HG02973 (cell line): Measurements from ENCODE around the gene RHEX.

Source experiments
- ATAC-seq: cut with Tn5 transposase; IDR thresholded peaks from one replicate; pipeline ENCODE4 v1.9.1; 2021; ENCODE audit warnings: moderate library complexity; ENCODE audit not compliant: unreplicated experiment

The RHEX gene

GRCh38 chr1:206083750-206084149 lies 30.8 kb downstream of the RHEX start:
- ATAC-seq: no peak

GRCh38 chr1:206087091-206087490 lies 34.1 kb downstream of the RHEX start:
- no peak for ATAC-seq

DNA sequence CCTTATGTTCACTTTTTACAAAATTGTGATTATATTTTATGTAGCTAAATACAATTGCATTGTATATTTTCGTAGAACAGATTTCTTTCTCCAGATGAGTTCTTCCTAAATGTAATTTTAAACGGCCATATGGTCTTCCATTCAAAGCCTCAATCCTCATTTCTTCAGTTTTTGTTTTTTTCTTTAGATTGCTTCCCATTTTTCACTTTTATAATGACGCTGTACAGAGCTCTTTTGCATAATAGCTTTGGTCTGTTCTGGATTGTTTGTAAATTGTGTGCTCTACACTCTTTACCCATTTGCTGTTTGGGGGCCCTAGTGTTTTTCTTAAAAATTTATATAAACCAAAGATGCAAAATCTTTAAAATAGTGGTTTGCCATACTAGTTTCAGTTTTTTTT lies 36.4 kb downstream of the RHEX start:
- ATAC-seq: no peak

DNA sequence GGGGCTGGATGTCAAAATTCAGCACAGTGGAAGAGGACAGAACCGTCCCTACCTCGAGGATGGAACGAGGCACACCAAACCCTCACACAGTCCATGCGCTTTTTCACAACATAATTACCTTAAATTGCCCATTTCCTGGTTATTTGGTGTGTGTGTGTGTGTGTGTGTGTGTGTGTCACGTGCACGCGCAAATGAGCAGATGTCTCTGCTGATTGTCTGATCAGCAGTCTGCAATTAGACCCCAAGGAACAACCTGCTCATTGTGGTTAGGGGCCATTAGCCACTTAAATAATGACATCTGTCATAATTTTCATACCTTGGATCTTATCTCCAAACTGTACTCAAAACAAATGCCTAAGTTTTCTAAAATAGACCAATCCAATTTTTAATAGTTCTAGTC lies 41.1 kb downstream of the RHEX start:
- ATAC-seq: no peak

- no peak for ATAC-seq
These were observed 44.4 kb downstream of the RHEX start for GRCh38 chr1:206097381-206097780.

- ATAC-seq: no peak
These were observed 45.4 kb downstream of the RHEX start for GRCh38 chr1:206098242-206098919.

DNA sequence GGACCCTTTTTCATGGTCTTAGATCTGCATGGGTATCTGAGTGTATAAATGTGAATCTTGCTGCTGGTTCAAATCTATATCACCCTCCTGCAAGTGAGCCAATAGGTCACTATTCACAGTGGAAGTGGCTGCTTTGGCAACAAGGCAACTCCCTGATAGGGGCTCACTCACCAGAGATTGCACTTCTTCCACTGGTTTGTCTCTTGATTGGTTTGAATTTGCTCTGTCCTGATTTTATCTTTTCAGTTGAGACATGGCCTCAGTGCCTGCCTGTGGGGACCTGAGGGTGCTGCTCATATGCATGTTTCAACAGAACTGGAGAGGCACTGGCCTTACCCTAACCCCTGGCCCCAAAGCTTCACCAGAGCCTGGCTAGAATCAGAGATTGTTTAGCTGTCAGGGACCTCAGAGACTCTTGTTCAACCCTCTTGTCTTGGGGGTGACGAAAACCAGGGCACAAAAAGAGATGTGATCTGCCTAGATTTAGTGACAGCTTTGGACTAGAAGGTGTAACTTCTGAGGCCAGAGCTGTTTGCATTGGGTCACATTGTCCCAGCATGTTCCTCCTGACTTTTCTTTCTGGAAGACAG lies 47.3 kb downstream of the RHEX start:
- ATAC-seq: no peak

GRCh38 chr1:206101351-206102045 lies 48.5 kb downstream of the RHEX start:
- no peak for ATAC-seq

DNA sequence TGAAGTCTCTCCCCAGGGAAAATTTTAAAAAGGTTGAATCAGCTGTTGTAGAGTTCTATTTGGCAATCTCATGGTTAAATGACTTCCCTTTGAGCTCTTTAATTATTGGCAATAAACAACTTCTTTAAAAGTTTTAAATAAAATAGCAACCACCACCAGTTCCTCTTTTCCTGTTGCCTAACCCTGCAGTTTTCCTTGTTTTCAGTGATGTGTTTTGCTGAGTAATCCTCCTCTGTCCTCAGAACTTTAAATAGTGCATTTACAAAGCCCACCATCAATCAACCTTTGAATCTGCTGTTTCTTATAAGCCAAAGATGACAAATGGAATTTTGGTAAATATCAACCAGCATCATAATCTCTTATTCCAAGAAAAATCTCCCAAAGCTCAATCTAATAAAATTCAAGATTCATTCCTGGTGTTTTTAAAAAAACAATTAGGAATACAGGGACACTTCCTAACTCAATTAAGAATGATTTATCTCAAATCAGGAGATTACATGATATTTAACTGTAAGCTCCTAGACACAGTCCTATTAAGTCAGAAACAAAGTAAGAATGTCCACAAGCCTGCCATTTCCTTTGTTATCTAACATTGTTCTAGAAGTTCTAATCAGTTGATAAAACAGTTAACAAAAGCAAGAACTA lies 49.4 kb downstream of the RHEX start:
- ATAC-seq: no peak

GRCh38 chr1:206103979-206104378 lies 51.0 kb downstream of the RHEX start:
- no peak for ATAC-seq

- ATAC-seq: no peak
These were observed 52.6 kb downstream of the RHEX start for GRCh38 chr1:206105464-206105995.

DNA sequence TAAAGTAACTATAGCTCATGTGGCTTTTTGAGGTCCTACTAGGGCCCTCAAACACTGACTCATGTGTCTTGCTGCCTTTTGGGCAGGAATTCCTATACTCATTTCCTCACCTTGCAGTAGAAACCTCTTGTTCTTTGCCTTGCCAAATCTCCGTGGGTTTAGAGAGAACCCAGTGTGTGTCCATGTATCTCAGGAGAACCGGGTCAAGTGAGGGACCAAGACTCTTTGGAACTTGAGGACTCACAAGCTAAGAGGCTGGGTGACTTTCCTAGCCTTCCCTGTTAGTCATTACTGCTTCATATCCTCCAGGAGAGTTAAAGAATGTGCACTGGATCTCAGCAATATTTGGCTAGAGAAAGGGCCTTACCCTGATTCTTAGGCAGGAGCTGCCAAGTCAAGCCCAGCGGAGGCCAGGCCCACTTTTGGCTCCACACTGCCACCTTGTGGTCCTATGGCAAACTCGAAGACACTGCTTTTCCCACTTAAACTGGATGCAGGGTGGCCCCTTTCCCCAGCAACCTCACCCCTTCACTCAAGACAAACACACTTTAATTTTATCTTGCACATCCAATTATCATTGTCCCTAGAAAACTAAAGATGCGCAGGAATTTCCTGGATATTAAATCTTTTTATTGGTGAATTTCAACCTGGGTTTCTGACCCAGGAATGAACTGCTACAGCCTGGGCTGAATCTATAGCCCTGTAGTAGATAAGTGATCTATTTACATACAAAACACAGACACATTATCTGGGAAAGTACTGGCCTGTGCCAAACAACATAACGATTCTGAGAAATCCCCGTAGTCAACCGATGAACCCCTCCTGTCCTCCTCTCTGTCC lies 53.6 kb downstream of the RHEX start:
- ATAC-seq: no peak

DNA sequence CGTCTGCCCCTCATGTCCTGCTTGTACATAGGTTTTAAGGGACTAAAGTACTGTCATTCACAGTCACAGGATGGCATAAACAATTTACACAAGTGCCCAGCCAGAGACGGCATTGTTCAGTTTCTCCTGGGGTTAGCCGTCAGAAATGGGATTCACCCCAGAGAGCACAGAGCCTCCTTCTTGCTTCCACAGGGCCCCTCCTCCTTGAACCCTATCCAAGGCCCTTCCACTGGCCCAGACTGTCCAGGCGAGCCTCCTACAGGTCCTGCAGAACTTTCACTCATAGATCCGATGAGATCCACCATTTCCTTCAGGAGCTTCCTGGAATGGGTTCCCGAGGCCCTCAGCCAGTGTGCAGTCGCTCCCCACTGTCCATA lies 54.2 kb downstream of the RHEX start:
- no peak for ATAC-seq

DNA sequence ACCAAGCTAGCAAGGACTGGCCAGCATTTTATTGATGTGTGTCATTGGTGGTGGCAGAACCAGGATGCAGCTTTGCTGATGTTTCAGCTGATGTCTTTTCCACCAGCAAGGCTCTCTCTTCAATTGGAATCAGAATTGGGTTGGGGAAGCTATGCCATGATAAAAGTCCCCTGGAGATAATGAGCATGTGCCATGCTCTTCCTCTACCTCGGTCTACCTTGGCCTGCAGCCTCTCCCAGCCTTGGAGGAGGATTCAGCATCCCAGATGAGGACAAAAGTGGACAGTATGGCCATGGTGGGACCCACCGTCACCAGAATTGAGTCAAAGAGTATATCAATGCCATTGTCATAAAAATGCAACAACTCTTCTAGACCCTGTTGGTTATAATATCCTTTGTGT lies 55.7 kb downstream of the RHEX start:
- no peak for ATAC-seq

GRCh38 chr1:206109718-206110117 lies 56.7 kb downstream of the RHEX start:
- ATAC-seq: no peak

- no peak for ATAC-seq
These were observed 57.2 kb downstream of the RHEX start for GRCh38 chr1:206110161-206110560.

- ATAC-seq: no peak
These were observed 57.8 kb downstream of the RHEX start for GRCh38 chr1:206110820-206111219.

DNA sequence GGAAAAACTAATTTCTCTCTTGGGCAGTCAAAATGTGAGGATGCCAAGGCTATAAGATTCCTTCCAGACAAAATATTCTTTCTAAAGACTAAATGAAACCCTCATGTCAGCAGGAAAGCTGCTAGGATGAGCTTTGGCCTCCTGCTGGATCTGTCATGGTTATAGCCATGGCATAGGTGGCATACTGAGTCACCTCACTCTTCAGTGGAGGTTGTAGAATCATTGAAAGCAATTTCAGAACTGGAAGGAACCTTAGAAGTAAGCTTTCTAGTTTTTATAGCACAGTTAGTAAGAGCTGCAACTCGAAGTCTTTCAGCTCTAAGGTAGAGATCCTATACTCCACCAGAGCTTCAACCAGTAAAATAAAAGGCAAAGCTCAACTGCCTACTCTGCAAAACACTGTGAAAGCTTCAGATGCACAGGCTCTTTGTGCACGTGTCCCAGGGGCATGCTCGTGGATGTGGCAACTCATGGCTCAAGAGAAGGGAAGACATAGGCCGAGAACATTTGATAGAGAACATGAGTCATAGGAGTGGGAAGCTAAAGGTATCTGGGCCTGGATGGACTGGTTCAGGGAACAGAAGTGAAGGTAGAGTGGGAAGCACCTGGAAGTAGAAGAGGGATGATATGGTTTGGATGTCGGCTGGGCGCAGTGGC lies 58.4 kb downstream of the RHEX start:
- ATAC-seq: no peak

GRCh38 chr1:206112600-206113301 lies 59.8 kb downstream of the RHEX start:
- ATAC-seq: no peak
